C4-2B (cell line): ENCODE measurements around the gene PDE4B.

Experiments
- ZFX ChIP-seq: fragments of 450-650 bp; IDR thresholded peaks from 2 replicates; pipeline ENCODE4 v1.6.1; 2017
- TF ChIP-seq, protein P1 (sequence below): fragments of 450-650 bp; conservative IDR thresholded peaks from 2 replicates; pipeline ENCODE4 v1.5.1; 2017; ENCODE audit warnings: mild to moderate bottlenecking

DNA sequence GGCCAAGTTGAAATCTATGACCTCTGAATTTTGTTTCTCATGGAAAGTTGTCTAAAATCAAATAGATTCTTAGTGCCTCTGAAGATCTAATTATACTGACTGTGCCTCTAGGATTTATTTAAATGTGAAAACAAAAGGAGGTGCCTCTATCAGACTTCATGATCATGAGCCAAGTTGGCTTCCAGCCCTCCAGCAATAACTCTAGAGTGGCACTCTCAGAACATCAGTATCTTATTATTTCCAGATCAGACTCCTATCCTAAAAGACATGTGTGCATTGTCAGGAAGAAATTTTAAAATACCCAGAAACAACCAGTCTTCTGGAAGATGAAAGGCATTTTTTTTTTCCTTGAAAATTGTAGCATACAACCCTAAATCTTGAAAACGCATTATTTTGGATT is 368.0 kb downstream of the PDE4B start:
- TF ChIP-seq, protein P1, sequence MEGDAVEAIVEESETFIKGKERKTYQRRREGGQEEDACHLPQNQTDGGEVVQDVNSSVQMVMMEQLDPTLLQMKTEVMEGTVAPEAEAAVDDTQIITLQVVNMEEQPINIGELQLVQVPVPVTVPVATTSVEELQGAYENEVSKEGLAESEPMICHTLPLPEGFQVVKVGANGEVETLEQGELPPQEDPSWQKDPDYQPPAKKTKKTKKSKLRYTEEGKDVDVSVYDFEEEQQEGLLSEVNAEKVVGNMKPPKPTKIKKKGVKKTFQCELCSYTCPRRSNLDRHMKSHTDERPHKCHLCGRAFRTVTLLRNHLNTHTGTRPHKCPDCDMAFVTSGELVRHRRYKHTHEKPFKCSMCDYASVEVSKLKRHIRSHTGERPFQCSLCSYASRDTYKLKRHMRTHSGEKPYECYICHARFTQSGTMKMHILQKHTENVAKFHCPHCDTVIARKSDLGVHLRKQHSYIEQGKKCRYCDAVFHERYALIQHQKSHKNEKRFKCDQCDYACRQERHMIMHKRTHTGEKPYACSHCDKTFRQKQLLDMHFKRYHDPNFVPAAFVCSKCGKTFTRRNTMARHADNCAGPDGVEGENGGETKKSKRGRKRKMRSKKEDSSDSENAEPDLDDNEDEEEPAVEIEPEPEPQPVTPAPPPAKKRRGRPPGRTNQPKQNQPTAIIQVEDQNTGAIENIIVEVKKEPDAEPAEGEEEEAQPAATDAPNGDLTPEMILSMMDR, result no peak
- no peak for TF ChIP-seq ZFX
